ENCODE data around the gene RHBDD1. TPM values are rescaled to one million over a fixed set of nuclear protein-coding genes. Genes with fewer than 3 reads are reported as not detected.
A peak's percentile ranks its signal among the peaks of the same experiment; 100 is the strongest.
"Not testable (repeated sequence)": the region's sequence is repeated elsewhere in the genome, so short reads cannot be mapped to it uniquely, and the experiment has no call there.

RHBDD1 gene
- total RNA-seq, 1 donor from 2014 or later = 14.1 TPM

DNA sequence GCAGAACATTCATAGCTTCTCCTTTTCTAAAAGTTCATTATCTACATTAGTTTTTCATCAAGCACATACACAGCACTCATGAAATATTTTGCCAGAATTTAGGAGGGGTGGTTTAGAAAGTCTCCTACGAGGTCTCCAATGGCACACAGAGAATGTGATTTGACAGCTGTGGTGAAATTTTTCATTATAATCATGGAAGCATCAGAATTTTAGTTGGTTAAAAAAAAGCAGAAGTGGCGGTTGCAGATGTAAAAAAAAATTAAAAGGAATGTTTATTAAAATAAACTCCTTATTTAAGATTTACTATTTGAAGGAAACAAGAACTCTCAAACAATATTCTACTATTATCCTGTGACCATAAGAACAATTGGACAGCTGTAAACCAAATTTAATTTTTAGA lies 10.8 kb upstream of the RHBDD1 start:
- DNase-seq (ENCODE audit: low read depth) = no peak
- TF ChIP-seq, protein P1, sequence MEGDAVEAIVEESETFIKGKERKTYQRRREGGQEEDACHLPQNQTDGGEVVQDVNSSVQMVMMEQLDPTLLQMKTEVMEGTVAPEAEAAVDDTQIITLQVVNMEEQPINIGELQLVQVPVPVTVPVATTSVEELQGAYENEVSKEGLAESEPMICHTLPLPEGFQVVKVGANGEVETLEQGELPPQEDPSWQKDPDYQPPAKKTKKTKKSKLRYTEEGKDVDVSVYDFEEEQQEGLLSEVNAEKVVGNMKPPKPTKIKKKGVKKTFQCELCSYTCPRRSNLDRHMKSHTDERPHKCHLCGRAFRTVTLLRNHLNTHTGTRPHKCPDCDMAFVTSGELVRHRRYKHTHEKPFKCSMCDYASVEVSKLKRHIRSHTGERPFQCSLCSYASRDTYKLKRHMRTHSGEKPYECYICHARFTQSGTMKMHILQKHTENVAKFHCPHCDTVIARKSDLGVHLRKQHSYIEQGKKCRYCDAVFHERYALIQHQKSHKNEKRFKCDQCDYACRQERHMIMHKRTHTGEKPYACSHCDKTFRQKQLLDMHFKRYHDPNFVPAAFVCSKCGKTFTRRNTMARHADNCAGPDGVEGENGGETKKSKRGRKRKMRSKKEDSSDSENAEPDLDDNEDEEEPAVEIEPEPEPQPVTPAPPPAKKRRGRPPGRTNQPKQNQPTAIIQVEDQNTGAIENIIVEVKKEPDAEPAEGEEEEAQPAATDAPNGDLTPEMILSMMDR (conservative IDR thresholded peaks at IDR 0.05; ENCODE audit: low read depth, low read length) = no peak
- H3K4me3 ChIP-seq (ENCODE audit: low read depth, low read length) = no peak overlapping the region

DNA sequence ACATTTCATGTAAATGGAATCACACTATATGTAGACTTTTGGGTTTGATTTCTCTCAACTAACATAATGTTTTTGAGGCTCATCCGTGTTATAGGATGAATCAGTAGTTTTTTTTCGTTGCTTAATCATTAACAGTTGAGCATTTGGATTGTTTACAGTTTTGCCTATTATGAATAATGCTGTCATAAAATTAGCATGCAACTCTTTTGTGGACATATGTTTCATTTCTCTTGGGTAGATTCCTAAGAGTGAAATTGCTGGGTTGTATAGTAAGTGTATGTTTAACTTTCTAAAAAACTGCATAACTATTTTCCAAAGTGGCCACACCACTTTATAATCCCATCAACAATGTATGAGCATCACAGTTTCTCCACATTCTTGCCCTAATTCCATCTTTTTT lies 7.7 kb upstream of the RHBDD1 start:
- no peak for DNase-seq (ENCODE audit: low read depth)
- TF ChIP-seq, protein P1 (conservative IDR thresholded peaks at IDR 0.05; ENCODE audit: low read depth, low read length) = no peak
- H3K4me3 ChIP-seq (ENCODE audit: low read depth, low read length) = no peak overlapping the region

GRCh38 chr2:226829721-226830631 lies 5.9 kb upstream of the RHBDD1 start:
- no peak overlapping the region for H3K4me3 ChIP-seq (ENCODE audit: low read depth, low read length)
- TF ChIP-seq, protein P1 (conservative IDR thresholded peaks at IDR 0.05; ENCODE audit: low read depth, low read length) = no peak
- no peak for DNase-seq (ENCODE audit: low read depth)

DNA sequence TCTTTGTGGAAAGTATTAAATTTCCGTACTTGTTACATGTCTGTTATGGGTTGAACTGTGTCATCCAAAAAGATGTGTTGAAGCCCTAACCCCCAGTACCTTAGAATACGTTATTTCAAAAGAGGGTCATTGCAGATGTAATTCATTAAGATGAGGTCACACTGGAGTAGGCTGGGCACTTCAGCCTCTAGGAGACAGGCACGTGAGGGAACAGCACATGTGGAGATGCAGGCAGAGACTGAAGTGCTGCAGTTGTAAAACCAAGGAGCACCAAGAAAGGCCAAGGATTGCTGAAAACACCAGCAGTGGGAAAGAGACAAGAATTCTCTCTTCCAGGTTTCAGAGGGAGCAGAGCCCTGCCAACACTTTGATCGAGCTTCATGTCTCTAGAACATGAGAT lies 4.6 kb upstream of the RHBDD1 start:
- DNase-seq (ENCODE audit: low read depth) = no peak
- H3K4me3 ChIP-seq (ENCODE audit: low read depth, low read length) = no peak overlapping the region
- TF ChIP-seq, protein P1 (conservative IDR thresholded peaks at IDR 0.05; ENCODE audit: low read depth, low read length) = no peak

DNA sequence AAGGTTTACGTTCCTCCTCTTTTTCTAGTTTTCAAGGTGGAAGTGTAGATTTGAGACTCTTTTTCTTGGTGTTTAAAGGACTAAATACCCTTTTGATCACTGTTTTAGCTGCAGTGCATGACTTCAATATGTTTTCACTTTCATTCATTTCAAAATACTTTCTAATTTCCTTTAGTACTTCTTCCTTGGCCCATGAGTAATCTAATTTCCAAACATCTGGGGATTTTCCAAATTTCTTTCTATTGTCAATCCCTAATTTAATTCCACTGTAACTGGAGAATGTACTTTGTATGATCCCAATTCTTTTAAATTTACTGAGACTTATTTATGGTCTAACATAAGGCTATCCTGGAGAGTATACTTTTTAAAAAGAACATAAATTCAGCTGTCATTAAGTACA lies 3.8 kb upstream of the RHBDD1 start:
- DNase-seq (ENCODE audit: low read depth) = no peak
- H3K4me3 ChIP-seq (ENCODE audit: low read depth, low read length) = no peak overlapping the region
- TF ChIP-seq, protein P1 (conservative IDR thresholded peaks at IDR 0.05; ENCODE audit: low read depth, low read length) = no peak

DNA sequence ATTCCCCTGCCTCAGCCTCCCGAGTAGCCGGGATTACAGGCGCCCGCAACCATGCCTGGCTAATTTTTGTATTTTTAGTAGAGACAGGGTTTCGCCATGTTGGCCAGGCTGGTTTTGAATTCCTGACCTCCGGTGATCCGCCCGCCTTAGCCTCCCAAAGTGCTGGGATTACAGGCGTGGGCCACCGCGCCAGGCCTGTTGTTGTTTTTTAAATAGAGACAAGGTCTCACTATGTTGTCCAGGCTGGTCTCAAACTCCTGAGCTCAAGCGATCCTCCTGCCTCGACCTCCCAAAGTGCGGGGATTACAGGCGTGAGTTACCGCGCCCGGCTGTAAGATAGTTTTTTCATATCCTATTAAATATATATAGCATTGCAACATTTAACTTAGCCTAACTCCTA lies 974 bp upstream of the RHBDD1 start:
- not testable (repeated sequence) for DNase-seq (ENCODE audit: low read depth)
- H3K4me3 ChIP-seq (ENCODE audit: low read depth, low read length) = peak overlapping the region; percentile 75

DNA sequence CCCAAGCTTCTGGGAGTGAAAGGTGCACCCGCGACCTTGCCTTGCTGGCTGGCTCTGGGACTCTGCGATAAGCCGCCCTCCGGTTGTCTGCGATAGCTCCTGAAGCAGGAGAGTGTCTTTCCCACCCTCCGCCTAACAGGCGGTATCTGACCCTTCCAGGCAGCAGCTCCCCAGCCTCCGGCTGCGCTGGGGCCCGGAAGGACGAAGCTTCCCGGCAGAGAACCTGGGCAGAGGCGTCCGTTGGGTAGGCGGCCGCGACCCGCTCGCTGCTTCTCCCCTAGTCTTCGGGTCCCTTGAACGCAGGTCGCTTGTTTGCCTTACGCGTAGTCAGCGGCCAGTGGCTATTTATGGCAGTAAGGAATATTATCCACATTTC lies 446 bp upstream of the RHBDD1 start:
- TF ChIP-seq, protein P1 (conservative IDR thresholded peaks at IDR 0.05; ENCODE audit: low read depth, low read length) = no peak
- peak overlapping the region; percentile 75 for H3K4me3 ChIP-seq (ENCODE audit: low read depth, low read length)
- no peak for DNase-seq (ENCODE audit: low read depth)

Data from epithelial cell of proximal tubule (primary cell).